ENCODE data around the gene GLRA2. TPM values are rescaled to one million over a fixed set of nuclear protein-coding genes. Genes with fewer than 3 reads are reported as not detected.
A peak's percentile ranks its signal among the peaks of the same experiment; 100 is the strongest.

The GLRA2 gene
- under 1 TPM in 1 of 2 donors, not detected in 1; 0.31 TPM for total RNA-seq
- not detected for polyA plus RNA-seq (ENCODE audit: insufficient read depth, low read depth, low replicate concordance)
- long read RNA-seq, donor 1, result 0 reads
- long read RNA-seq, donor 2, result 0 reads

- intact Hi-C loops (cut with DNase I; ENCODE audit: low total_unique reads), result no loop called here
- DNase-seq, result peak; percentile 33
- no peaks in the 10 kb centered on the region for H3K4me1 ChIP-seq
- no peak within 1 kb of the TSS for H3K27ac ChIP-seq
- no peaks in the 10 kb centered on the region for H3K36me3 ChIP-seq (ENCODE audit: low read depth, missing control alignments)
- H3K27me3 ChIP-seq, result no peaks in the 10 kb centered on the region
- TF ChIP-seq CTCF (IDR thresholded peaks at IDR 0.05) (no peak), POLR2A (IDR thresholded peaks at IDR 0.05) (no peak)
- WGBS, 2 donors, result 4% methylated on average over 17 of the region's 17 CpGs
- no peaks in the 10 kb centered on the region for H3K9me3 ChIP-seq
- H3K4me3 ChIP-seq, result no peak within 1 kb of the TSS
Measured at GRCh38 chrX:14529290-14529989, at the start of gene GLRA2. GLRA2 (plus strand) TSS chrX:14529536; CDS start chrX:14530058, 522 bp downstream.

GRCh38 chrX:14489437-14489836, 39.9 kb upstream of the GLRA2 start:
- H3K4me1 ChIP-seq, result no peaks in the 10 kb centered on the region
- no peaks in the 10 kb centered on the region for H3K27me3 ChIP-seq
- intact Hi-C loops (cut with DNase I; ENCODE audit: low total_unique reads), result no loop called here
- no peaks in the 10 kb centered on the region for H3K36me3 ChIP-seq (ENCODE audit: low read depth, missing control alignments)
- H3K27ac ChIP-seq, result no peak overlapping the region
- H3K9me3 ChIP-seq, result no peaks in the 10 kb centered on the region
- TF ChIP-seq CTCF (IDR thresholded peaks at IDR 0.05), result no peak
- no peak for TF ChIP-seq POLR2A (IDR thresholded peaks at IDR 0.05)
- 73 to 91% methylated on average over 5 to 8 of the region's 8 CpGs for WGBS, 2 donors
- no peak overlapping the region for H3K4me3 ChIP-seq
- DNase-seq, result no peak

GRCh38 chrX:14491689-14492088, 37.6 kb upstream of the GLRA2 start:
- intact Hi-C loops (cut with DNase I; ENCODE audit: low total_unique reads), result no loop called here

GRCh38 chrX:14496674-14497073, 32.7 kb upstream of the GLRA2 start:
- Histone ChIP-seq H3K4me1 (no peaks in the 10 kb centered on the region), H3K27ac (no peak overlapping the region), H3K36me3 (ENCODE audit: low read depth, missing control alignments) (no peaks in the 10 kb centered on the region), H3K4me3 (no peak overlapping the region), H3K9me3 (no peaks in the 10 kb centered on the region), H3K27me3 (no peaks in the 10 kb centered on the region)
- DNase-seq, result no peak
- intact Hi-C loops (cut with DNase I; ENCODE audit: low total_unique reads), result no loop called here
- TF ChIP-seq POLR2A (IDR thresholded peaks at IDR 0.05) (no peak), CTCF (IDR thresholded peaks at IDR 0.05) (no peak)
- 49 to 65% methylated on average over 3 of the region's 3 CpGs for WGBS, 2 donors

More at GRCh38 chrX:14491689-14492088, 37.6 kb upstream of the GLRA2 start:
- H3K4me1 ChIP-seq, result no peaks in the 10 kb centered on the region
- 82 to 95% methylated on average over 3 of the region's 3 CpGs for WGBS, 2 donors
- H3K27me3 ChIP-seq, result no peaks in the 10 kb centered on the region
- H3K4me3 ChIP-seq, result no peak overlapping the region
- TF ChIP-seq POLR2A (IDR thresholded peaks at IDR 0.05) (no peak), CTCF (IDR thresholded peaks at IDR 0.05) (no peak)
- H3K9me3 ChIP-seq, result no peaks in the 10 kb centered on the region
- no peak overlapping the region for H3K27ac ChIP-seq
- H3K36me3 ChIP-seq (ENCODE audit: low read depth, missing control alignments), result no peaks in the 10 kb centered on the region
- DNase-seq, result no peak
